GM19035 (cell line): ENCODE measurements around the gene MACROD2.

ENCODE experiments used
- ATAC-seq: cut with Tn5 transposase; IDR thresholded peaks from one replicate; pipeline ENCODE4 v1.9.1; 2021; ENCODE audit not compliant: unreplicated experiment

Gene MACROD2

GRCh38 chr20:15576411-15576810 is 1581.1 kb downstream of the MACROD2 start:
- no peak for ATAC-seq

GRCh38 chr20:15578113-15578512 is 1582.8 kb downstream of the MACROD2 start:
- no peak for ATAC-seq

DNA sequence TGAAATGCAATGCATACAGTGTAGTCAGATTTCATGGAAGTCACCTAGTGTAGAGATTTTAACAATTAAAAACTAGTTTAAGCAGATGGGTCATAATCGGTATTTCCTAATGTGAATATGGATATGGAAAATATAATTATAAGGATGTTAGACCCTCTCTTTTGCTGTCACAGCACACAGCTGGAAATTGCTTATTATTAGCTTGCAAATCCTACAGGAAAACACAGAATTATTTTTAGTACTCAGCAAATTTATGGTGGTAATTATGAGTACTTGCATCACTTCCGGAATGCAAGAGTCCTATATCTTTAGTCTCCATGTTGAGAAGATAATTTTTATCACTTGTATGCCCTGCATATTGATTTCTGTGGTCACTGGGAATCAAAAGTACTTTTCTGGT is 1584.4 kb downstream of the MACROD2 start:
- ATAC-seq, result no peak

GRCh38 chr20:15582146-15582760 is 1586.9 kb downstream of the MACROD2 start:
- no peak for ATAC-seq

DNA sequence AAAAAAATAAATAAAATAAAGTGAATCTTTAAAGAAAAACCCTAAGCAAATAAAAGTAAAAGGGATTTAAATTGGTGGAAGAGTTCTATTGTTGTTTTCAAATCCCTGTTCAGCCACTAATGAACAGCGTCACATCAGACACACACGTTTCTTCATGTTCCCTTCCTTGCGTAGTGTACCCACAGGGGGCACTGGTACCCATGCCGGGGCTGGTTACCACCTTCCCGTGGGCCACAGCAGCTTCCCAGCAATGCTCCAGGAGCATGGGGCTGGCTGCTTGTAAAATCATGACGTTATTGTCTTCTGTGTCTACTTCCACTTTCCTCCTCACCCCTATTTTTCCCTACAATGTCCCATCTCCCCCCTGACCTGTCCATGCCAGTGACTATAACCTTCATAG is 1589.2 kb downstream of the MACROD2 start:
- ATAC-seq, result no peak

GRCh38 chr20:15593081-15593480 is 1597.8 kb downstream of the MACROD2 start:
- ATAC-seq, result no peak

- no peak for ATAC-seq
Measured at GRCh38 chr20:15594158-15594695, 1598.9 kb downstream of the MACROD2 start.

- ATAC-seq, result no peak
Measured at GRCh38 chr20:15596220-15596890, 1601.0 kb downstream of the MACROD2 start.

DNA sequence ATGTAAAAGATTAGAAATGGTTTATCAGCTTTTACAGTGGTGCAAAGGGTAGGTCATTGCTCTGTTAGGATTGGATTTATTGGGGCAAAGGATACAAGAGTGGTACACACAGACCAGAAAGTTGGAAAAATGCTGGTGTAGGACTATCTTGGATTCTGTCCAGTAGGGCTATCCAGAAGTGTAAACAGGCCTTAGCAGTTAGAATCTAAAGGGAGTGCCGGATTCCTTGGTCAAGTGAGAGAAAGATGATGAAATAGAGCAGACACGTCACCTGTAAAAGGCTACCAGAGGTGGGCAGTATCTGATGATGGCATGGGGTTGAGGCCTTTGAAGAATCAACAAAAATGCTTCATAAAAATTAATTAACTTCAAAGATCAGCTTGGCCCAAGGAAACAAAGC is 1602.0 kb downstream of the MACROD2 start:
- ATAC-seq, result no peak

DNA sequence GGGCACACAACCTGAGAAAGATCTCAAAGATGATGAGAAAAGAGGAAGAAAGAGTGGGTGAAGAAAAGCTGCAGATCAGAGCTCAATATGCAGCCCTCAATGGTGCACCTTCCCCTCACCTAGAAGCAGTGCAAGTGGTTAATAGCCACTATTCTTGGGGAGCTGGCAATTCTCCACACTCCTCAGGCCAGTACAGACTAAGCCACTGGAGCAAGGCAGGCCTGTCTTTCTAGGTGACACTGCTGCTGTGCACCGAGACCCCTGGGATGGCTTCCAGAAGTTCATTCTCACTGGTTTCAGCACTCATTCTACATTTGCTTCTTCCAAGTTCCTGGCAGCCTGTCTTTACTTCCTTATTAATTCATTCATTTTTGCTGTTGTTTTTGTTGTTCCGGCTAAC is 1604.6 kb downstream of the MACROD2 start:
- ATAC-seq, result no peak

DNA sequence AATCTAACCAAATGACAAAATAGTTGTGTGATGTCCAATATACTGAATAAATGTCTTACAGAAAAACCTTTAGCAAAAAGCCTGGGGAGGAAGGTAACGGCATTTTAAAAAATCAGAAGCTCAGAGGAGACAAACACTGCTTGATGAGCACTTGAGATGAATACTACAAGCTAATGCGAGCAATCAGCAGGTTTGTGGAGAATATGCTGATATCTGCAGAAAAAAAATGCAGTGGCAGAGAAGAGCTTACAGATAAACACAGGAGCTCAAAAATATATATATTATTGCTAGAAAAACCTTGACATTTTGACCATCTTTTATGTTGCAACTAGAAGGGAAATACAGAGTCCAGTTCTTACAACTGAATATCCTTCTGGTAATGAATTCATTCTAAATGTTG is 1605.2 kb downstream of the MACROD2 start:
- ATAC-seq, result no peak

GRCh38 chr20:15603506-15603905 is 1608.2 kb downstream of the MACROD2 start:
- ATAC-seq, result no peak

DNA sequence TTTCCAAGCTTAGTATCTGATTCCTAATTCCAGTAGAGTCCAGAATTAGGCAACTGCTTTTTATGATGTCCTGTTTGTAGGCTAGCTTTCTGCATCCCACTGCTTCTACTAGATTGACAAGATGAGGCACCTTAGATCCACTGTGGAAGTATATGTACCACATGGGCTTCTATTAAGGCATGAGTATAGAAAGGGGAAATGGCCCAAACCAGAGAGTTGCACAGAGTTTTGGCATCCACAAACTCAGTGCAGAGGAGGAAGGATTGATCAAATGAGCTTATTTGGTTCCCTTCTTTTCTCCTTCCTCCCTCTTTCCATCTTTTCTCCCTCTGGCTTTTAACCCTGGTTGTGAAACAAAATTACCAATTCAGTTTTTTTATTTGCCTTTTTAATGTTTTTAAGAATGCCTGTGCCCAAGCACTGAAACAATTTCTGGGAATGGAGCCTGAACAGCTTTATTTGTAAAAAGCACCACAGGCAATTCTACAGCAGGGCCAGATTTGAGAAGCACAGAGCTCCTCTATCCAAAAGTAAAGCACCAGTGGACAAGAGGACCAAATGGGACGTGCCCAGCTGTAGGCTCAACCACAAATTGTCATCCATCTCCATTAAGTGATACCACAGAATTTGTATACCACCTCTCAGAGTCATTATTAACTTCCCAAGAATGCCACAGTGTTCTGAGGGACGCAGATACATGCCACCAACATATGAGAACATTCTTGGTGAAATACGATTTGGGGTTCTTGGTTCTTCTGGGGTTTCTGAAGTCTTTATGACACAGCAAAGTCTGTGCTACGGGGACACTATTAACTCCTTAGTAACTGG is 1608.9 kb downstream of the MACROD2 start:
- no peak for ATAC-seq

DNA sequence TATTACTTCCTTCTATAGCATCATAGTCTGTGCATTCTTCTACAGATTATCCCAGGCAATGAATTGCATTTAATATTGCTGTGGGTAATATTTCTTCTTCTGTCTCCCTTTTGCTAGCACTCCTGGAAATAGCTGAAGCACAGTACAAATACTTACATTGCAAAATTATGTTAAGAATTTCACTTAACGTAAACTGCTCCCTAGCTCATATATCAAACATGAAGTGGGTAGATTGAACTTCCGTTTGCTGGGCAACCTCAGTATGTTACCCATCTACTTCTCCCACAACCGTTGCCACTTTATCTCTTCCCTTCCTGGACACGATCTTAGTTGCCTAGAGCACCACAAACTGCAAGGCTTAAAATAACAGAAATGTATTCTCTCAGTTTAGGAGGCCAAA is 1614.6 kb downstream of the MACROD2 start:
- ATAC-seq, result no peak

DNA sequence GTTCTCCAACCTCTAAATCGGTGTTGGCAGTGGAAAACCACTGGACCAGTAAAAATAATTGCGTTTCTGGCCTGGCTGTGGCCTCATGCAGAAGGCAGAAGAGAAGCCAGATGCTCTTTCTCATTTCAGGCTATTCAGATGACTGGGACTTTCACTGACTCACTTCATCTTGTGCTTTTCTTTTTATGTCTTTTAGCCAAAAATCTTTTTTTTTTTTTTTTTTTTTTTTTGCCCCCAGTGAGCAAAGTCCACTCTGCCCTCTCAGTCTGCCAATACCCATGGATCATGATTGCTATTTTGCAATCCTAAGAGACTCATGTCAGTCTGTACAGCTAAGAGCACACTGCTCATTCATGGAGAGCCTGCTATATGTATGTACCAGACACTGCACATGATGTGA is 1615.5 kb downstream of the MACROD2 start:
- ATAC-seq, result no peak

DNA sequence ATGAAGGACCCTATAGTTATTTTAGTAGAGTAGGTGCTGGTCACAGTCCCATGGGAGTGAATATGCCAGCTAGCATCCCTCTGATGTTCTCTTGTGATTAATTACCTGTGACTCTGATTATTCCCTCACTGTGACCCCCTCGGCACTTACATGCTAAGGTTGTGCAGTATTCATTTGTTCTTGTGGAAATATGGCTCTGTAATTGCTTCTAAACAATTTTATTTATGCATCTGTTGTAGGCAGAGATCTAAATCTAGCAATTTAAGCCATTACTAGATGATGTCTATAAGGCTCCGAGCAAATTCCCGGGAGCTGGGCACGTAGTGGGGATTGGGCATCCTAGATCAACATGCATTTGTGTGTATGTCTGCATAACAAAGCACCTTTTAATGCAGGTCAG is 1616.2 kb downstream of the MACROD2 start:
- no peak for ATAC-seq

DNA sequence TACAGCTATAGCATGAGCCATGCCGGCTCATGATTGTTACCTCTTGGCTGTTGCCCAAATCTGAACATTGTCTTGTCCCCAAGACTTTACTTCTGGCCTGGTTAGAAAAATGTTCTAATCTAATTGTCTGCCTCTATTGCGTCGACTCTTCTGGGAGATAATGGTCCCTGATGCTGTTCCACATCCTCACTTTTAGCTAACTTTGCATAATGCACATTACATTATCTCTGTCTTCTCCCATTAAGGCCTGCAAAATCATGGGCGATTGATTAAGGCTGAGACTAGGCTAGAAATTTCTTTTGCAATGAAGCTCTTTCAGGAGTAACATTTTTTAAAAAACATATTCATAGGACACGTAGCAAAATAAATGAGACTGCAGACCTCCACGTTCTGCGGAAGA is 1616.9 kb downstream of the MACROD2 start:
- no peak for ATAC-seq

DNA sequence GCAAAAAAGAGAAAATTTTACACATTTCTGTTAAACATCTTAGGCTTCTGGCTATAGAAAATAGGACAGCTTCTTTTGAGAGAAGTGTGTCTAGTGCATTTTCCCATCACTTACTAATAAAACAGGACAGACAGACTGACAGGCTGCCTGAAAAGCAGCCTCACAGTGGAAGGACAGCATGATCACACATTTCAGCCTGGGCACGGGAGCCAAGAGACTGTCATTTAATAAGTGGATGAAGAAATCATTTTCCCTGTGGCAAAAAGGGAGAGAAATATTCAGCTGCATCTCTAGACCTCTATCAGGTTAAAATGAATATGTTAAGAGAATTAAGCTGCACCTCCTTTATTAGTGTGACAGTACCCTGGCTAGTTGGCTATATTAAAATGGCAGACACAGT is 1617.5 kb downstream of the MACROD2 start:
- ATAC-seq, result no peak

- no peak for ATAC-seq
Measured at GRCh38 chr20:15613530-15613929, 1618.2 kb downstream of the MACROD2 start.

GRCh38 chr20:15616626-15617025 is 1621.3 kb downstream of the MACROD2 start:
- ATAC-seq, result no peak

DNA sequence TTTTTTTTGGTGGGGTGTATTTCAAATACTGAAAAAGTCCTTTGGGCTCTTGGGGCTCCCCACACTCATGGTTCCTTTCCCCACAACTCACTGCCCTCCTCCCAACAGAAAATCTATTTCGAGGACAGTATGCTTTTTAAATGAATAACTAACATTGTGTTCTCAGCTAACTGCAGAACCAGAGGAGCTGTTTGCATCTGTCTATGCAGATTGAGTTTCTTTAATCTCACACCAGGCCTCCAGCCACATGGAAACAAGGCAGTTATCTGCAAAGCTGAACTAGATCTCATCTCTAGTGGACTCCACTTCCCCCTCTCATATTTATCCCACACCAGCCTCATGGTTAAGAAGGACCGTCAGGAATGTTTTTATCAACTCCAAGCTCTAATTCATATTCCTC is 1622.8 kb downstream of the MACROD2 start:
- ATAC-seq, result no peak

GRCh38 chr20:15618912-15619311 is 1623.6 kb downstream of the MACROD2 start:
- ATAC-seq, result no peak
